HG03175 (cell line): ENCODE measurements around the gene DSG3.

Experiments used
- ATAC-seq: cut with Tn5 transposase; IDR thresholded peaks from one replicate; pipeline ENCODE4 v1.9.1; 2021; ENCODE audit warnings: mild to moderate bottlenecking, moderate library complexity; ENCODE audit not compliant: unreplicated experiment

DSG3 gene

GRCh38 chr18:31511098-31511497, 63.6 kb downstream of the DSG3 start:
- ATAC-seq = no peak

GRCh38 chr18:31512203-31512764, 64.7 kb downstream of the DSG3 start:
- no peak for ATAC-seq

GRCh38 chr18:31513189-31513935, 65.8 kb downstream of the DSG3 start:
- no peak for ATAC-seq

GRCh38 chr18:31516437-31516836, 68.9 kb downstream of the DSG3 start:
- no peak for ATAC-seq

- ATAC-seq = no peak
These were observed 78.8 kb downstream of the DSG3 start for GRCh38 chr18:31526374-31526773.
